ENCODE measurements around the gene RASGRF2.

DNA sequence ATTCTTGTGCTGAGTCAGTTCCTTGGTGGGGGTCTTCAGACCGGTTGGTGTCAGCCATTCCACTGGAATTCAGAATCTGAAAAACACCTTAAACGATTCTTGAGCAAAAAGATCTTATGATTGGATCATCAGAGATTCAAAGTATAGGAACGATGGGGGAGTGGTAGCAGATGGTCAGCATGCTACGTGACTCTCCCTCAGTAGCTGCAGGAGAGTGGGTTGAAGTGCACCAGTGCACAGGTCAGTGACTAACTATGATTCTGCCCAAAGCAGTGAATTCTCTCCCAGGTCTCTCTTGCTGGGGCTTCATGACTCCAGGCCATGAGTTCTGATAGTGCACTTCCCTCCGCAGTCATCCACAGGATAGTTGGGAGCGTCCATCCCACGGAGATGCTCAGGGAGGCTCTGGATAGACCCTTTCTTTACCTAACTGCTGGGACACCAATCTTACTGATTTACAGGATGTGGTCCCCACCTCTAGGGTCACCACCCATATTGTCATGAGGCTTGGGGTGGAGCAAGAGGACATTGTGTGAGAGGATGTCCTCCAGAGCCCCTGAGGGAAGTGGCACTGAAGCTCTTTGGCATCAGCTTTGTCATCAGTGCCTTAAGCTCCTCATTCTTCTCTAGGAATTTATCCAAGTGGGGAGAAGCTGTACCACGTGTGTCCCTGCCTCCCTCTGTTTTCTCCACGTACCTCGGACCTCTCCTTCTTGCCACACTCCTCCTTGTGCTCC is 62.0 kb downstream of the RASGRF2 start:
- TF ChIP-seq FOXM1 (IDR thresholded peaks at IDR 0.05; ENCODE audit: borderline replicate concordance, low read depth) (no peak), EP300 (IDR thresholded peaks at IDR 0.05; ENCODE audit: borderline replicate concordance) (no peak), RAD21 (IDR thresholded peaks at IDR 0.05; ENCODE audit: low read depth) (no peak), CEBPB (IDR thresholded peaks at IDR 0.05) (no peak), YY1 (IDR thresholded peaks at IDR 0.05; ENCODE audit: low read depth) (no peak), TAF1 (IDR thresholded peaks at IDR 0.05; ENCODE audit: low read depth) (no peak)
- TF ChIP-seq, protein P1, sequence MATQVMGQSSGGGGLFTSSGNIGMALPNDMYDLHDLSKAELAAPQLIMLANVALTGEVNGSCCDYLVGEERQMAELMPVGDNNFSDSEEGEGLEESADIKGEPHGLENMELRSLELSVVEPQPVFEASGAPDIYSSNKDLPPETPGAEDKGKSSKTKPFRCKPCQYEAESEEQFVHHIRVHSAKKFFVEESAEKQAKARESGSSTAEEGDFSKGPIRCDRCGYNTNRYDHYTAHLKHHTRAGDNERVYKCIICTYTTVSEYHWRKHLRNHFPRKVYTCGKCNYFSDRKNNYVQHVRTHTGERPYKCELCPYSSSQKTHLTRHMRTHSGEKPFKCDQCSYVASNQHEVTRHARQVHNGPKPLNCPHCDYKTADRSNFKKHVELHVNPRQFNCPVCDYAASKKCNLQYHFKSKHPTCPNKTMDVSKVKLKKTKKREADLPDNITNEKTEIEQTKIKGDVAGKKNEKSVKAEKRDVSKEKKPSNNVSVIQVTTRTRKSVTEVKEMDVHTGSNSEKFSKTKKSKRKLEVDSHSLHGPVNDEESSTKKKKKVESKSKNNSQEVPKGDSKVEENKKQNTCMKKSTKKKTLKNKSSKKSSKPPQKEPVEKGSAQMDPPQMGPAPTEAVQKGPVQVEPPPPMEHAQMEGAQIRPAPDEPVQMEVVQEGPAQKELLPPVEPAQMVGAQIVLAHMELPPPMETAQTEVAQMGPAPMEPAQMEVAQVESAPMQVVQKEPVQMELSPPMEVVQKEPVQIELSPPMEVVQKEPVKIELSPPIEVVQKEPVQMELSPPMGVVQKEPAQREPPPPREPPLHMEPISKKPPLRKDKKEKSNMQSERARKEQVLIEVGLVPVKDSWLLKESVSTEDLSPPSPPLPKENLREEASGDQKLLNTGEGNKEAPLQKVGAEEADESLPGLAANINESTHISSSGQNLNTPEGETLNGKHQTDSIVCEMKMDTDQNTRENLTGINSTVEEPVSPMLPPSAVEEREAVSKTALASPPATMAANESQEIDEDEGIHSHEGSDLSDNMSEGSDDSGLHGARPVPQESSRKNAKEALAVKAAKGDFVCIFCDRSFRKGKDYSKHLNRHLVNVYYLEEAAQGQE (IDR thresholded peaks at IDR 0.05; ENCODE audit: low read depth): no peak
- TF ChIP-seq, protein P2, sequence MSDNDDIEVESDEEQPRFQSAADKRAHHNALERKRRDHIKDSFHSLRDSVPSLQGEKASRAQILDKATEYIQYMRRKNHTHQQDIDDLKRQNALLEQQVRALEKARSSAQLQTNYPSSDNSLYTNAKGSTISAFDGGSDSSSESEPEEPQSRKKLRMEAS (IDR thresholded peaks at IDR 0.05): no peak

Measured in Ishikawa (cell line).